NCI-H2107 treated with DMSO at 0.1 percent for 48 hours (cell line): ENCODE measurements around the gene CCM2L.

Experiments
- DNase-seq: peaks from one replicate; lab custom pipeline; 2025; ENCODE audit not compliant: unreplicated experiment; lab: John Stamatoyannopoulos, UW

Gene CCM2L

DNA sequence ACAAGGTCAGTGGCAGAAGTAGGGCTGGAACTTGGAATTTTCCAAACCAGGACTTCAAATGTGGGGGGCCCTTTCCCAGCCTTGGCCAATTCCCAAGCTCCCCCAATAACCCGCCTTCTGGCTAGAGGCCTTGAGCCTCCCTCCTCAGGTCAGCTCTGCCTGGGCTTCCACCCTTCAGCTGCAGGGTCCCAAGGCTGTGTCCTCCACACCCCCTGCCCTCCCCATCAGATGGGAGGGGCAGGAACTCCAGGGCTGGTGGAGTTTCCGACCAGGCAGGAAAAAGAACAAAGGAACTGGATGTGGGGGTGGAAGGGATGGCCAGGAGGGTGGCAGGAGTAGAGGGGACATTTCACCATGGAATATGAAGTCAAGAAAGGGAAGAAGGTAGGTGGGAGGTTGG is at the start of gene CCM2L:
Gene CCM2L (plus strand): TSS at position 338 of the 400 bp plus-strand sequence. CDS start 17 bp downstream, at position 355.
- DNase-seq: no peak

DNA sequence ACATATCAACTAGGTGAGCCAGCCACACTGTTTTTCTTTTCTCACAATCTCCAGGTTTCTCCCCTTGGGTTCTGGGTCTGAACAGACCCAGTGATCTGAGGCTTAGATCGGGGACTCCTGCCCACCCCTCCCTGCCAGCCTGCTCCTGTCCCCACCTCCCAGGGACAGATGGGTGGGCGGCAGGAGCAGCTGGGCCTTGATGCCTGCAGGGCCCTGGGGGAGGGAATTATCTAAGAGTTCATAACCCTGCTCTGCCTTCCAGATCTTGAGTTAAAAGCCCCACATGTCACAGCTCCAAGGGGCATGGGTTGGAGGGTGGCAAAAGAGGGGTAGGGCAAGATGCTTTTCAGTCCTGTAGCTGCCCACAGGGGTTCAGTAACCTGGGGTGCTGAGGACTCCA is 47.5 kb upstream of the CCM2L start:
- DNase-seq: no peak

DNA sequence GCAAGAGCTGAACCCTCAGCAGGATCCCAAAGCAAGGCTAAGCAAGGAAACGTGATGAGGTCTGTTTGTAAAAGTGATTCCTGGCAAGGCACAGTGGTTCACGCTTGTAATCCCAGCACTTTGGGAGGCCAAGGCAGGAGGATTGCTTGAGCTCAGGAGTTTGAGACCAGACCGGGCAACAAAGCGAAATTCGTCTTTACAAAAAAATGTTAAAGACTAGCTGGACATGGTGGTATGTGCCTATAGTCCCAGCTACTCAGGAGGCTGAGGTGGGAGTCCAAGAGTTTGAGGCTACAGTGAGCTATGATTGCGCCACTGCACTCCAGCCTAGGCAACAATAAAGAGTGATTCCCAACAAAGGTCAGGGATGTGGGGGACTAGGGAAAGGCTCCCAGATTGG is 46.3 kb upstream of the CCM2L start:
- DNase-seq: no peak

DNA sequence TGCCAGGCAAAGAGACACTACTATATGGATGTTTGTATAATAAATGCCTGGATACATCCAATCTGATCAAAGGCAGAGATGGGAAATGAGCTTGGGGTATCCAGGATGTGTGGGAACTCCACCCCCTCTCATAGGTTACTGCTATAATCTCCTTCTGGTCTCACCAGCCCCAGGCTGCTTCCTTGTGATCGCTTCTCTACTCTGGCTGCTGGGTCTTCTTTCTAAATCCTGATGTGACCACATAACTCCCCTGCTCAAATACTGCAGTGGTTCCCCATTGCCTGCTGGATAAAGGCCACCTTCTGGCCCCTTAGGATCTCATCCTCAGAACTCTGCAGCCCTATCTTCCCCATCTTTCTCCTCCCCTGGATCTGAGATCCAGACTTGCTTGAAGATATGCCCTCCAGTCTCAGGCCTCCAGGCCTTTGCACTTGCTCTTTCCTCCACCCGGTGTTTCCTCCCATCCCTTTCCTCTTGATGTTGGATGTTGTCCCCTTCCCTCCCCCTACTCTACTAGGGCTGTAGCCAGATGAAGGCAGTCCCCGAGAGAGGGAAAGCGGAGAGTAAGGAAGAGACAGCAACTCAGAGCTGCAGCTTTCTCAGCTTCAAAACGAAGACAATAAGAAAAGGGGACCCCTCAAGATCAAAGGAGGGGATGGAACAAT is 43.1 kb upstream of the CCM2L start:
- no peak for DNase-seq

DNA sequence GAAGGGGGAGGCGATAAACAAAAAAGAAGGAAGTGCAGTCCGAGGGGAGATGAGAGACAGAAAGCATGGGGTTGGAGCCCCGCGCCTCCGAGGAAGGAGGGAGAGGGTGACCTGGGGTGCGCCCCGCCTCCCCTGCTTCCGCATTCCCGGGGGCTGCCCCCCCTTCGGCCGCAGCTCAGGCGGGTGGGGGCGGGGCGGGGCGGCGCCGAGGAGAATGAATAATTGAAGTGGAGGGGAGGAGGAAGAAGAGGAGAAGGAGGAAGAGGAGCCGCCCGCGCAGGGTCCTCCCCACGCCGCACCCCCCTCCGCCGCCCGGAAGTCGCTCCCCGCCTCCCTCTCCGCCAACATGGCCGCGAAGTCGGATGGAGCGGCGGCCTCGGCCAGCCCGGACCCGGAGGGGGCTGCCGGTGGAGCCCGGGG is 42.4 kb upstream of the CCM2L start, which contains the start of gene XKR7:
Gene XKR7 (plus strand): TSS at position 322 of the 420 bp plus-strand sequence. CDS start 25 bp downstream, at position 347.
- DNase-seq: peak; percentile 8

DNA sequence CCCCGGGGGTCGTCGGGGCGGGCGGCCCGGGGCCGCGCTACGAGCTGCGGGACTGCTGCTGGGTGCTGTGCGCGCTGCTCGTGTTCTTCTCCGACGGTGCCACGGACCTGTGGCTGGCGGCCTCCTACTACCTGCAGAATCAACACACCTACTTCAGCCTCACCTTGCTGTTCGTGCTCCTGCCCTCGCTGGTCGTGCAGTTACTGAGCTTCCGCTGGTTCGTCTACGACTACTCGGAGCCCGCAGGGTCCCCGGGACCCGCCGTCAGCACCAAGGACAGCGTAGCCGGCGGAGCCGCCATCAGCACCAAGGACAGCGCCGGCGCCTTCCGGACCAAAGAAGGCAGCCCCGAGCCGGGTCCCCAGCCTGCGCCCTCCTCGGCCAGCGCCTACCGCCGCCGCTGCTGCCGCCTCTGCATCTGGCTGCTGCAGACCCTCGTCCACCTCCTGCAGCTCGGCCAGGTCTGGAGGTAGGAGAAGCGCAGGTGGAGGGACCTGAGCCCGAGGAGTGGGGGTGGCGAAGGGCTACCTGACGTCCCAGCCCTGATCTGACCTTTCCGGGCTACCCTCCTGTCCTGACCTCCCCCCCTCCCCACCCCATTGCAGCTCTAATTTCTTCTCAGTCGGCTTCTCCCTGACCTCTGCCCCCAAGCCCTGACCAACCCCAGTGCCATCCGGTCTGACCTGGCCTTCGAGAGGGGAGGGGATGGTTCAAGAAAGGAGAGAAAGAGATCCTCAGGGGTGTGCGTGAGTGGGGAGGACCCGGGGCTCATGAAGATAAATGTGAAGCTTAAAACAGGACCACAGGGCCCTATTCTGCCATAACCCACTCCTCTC is 41.7 kb upstream of the CCM2L start:
- no peak for DNase-seq

DNA sequence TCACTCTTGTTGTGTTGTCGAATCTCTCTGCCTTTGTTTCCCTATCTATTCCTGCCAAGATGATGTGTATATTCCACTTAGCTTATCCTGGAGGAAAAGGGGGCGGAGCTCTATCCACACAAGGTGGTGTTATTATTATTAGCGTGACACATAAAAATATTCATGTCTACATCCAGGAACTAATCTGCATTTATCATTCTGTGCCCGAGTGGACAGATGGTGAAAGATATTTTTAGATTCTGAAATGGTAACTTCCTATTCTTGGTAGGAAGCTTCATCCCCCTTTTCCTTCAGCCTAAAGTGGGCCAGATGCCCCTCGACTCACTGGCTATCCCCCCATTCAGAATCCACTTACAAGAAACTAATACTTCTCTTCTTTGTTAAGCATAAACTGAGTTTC is 40.2 kb upstream of the CCM2L start:
- DNase-seq: no peak

DNA sequence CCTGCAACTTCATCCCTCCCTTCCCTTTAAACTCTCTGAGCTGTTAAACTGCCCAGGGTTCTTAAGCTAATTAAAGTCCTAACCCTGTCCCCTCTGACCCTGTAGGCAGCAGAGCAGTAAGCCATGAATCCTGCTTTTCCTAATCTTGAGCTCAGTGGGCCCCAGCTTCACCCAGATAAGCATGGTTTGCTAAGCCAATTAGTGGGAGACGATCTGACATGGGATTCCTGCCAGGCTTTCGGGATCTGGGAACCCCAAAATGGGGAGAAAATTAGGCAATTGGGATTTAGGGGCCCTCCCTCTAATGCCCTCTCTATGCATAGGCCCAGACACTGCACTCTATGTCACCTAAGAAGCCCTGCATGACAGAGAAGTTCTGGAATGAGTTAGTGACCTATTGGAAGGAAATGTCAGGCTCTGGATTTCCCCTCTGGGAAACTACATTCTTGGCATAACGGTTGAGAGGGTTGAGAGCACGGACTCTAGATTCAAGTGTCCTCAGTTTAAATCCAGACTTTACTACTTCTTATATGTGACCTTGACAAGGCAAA is 37.7 kb upstream of the CCM2L start:
- no peak for DNase-seq

DNA sequence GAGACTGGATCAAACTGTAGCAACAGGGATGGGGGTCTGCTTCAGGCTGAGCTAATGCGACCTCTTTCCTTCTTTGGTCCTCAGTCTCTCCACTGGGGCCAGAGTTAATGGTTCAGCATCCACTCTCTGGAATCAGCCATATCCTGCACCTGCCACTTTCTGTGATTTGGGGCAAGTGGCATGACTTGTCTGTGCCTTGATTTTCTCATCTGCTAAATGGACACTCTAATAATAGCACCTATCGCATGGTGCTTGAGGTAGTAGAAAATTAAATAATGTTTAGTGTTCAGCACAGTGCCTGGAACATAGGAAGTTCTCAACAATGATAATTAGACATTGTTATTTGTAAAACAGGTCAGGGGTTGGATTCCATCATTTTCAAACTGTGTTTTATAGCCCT is 35.9 kb upstream of the CCM2L start:
- no peak for DNase-seq

DNA sequence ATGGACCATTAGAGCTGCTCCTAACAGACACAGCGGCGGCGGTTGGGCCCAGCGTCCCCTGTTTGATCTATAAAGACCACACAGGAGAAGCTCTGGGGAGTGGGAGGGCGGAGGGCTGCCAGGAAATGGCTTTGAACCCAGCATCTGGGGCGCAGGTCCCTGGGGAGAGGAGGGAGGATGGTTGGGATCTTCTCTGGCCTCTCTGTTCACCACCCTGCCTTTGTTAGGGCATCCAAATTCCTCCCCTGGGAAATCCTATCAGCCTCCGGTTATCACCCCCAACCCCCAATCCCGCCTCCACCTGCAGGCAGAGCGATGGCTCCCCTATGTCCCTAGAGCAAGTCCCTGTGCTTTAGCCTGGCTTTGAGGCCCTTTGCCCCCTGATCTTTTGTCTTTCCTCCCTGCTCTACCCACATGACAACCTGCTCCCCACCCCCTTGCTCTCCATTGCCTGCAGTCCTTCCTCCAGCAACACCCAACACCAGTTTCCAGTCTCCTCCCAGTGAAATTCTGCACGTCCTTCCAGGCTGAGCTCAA is 35.2 kb upstream of the CCM2L start:
- peak; percentile 41 for DNase-seq

DNA sequence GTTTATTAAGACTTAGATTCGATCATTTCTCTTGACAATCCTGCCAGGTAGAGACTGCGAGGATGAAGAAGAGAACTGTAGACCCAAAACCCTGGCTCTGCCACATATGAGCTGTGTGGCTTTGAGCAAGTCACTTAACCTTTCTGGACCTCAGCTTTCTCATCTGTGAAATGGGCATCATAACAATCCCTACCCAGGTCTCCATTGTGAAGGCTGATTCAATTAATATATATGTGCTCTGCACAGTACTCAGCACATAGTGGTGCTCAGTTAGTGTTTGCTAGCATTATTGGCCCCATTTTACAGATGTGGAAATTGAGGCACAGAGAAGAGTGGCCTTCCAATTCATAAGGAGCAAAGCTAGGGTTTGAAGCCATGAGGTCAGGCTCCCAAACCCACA is 34.4 kb upstream of the CCM2L start:
- DNase-seq: no peak

DNA sequence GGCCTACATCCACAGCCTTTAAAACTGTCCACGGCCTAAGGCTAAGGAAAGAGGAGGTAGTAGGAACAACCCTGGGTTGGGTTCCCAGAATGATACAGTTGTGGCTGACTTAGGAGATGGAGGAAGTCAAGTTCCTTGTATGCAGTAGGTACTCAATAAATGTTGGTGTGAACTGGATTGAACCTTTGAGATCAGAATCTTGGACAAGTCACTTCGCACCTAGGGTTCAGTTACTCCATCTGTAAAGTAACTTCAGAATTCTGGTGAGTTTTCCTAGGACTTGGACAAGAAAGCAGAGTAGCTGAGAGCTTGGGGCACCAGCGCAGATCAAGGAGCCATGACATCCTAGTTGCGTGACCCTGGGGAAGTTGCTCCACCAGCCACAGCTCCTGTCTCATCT is 33.2 kb upstream of the CCM2L start:
- DNase-seq: no peak

DNA sequence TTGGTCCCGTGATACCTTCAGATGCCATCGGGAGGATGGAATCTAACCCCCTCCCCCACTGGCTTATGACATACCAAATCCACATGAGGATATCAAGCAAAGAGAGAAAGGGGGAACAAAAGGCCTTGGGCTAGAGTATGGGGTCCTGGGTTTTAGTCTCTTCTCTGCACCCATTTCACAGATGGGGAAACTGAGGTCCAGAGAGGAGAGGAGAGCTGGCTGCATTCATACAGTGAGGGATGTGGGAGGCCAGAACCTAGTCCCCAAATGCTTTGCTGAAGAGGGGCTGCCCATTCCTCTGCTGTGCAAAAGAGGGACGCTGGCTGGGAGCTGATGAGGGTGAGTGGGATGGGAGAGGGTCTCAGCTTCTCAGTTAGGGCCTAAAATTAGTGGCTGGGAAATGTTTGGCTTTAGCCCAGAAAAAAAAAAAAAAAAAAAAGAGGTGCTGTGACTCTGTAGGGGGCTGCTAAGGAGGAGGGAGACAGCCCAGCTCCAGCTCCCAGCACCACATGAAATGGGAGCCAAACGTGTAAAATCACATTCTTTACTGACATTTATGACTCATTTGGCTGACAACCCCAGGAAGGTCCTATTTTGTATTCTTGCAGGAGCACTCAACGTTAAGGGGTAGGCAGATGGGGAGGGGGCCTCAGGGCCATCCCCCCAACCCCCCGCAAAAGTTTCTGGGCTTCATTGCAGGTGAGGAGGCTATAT is 30.4 kb upstream of the CCM2L start:
- DNase-seq: no peak

DNA sequence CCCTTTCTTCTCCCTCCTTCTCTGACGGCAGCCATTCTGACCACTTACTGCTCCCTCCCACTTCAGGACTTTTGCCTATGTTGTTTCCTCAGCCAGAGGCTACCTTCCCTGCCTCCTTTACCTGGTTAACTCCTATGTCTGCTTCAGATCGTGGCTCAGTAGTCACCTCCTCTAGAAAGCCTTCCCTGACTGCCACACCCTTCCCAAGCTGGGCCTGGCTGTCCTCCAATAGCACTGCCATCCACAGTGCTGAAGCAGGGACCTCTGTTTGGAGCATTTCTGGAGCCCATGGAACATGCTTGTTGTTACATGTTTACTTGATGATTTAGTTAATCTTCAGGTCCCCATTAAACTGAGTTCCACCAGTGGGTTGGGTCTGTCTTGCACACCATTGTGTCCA is 28.5 kb upstream of the CCM2L start:
- no peak for DNase-seq

DNA sequence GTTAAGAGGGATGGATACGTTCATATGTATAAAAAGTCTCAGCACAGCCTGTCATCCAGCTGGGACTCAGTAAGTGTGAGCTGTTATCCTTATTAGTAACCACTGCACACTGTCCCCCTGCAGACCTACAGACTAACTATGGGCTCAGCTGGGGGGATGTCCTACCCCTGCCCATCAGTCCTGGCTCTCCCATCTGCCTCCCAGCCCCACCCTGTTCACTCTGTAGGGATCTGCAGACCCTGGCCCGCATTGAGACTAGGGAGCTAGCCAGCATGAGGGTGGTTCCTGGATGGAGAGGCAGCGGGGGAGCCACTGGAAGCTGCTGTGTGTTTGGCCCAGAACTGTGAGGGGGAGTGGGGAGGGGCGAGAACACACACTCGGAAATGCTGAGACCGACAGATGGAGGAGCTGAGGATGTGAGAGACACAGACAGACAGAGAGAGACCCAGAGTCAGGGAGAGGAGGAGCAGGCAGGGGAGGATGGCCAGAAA is 25.2 kb upstream of the CCM2L start:
- DNase-seq: no peak

DNA sequence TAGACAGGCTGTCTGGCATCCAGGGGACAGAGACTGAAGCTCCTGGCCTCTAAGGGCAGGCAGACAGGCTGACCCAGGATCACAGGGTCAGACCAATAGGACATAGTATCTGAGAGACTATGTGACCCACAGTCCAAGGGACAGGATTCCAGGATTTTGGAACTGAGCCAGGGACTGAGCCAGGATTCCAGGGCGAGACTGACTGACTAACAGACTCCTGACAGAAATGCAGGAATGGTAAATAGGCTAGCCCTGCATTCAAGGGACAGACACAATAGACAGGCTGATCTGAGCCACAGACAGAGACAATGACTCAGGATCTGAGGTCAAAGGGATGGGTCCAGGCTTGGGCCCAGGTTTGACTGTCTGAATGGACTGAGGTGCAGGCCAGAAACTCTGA is 22.5 kb upstream of the CCM2L start:
- DNase-seq: no peak

DNA sequence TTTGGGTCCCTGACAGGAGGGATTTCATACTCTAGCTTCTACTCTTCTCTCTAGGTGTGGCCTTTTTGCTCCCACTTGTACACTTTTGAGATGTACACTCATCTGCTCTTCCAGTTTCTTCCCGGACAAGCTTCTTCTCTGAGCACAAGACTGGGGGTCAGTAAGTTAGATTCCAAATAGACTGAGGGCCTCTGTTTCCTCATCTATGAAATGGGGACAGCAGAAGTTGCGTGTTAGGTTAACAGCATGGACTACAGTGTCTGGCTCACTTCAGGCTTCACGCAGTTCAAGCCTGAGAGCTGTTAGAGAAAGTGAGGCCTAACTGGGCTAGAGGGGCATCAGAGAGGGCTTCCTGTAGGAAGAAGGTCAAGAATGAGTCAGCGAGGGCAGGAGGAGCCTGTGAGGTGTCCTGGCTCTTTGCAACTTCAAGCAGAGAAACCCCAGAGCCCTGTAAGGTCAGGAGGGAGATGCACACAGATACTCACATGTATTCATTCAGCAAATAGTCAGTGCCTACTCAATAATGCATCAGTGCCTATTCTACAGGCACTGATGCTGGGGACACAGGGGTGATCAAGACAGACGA is 21.7 kb upstream of the CCM2L start:
- no peak for DNase-seq

DNA sequence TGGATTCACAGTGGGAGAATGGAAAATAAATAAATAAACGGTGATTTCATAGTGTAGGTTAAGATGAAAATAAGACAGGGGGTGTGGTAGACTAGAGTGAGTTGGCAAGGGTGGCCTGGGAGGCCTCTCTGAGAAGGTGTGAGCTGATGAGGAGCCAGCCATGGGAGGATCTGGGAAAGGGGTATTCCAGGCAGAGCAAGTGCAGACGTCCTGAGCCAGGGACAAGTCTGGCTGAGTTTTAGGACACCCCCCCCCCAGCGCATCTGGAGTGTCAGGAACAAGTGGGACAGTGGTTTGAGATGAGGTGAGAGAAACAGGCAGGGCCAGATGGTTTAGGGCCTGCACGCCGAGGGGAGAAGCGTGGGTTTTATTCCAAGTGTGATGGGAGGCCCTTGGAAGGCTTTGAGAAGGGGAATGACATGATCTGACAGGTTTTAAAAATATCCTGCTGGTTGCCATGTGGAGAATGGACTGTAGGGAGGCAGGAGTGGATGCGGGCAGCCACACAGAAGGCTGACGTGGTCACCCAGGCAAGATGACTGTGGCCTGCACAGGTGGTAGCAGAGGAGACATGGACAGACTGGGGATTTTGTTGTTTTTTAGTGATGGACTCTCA is 21.1 kb upstream of the CCM2L start:
- DNase-seq: no peak

DNA sequence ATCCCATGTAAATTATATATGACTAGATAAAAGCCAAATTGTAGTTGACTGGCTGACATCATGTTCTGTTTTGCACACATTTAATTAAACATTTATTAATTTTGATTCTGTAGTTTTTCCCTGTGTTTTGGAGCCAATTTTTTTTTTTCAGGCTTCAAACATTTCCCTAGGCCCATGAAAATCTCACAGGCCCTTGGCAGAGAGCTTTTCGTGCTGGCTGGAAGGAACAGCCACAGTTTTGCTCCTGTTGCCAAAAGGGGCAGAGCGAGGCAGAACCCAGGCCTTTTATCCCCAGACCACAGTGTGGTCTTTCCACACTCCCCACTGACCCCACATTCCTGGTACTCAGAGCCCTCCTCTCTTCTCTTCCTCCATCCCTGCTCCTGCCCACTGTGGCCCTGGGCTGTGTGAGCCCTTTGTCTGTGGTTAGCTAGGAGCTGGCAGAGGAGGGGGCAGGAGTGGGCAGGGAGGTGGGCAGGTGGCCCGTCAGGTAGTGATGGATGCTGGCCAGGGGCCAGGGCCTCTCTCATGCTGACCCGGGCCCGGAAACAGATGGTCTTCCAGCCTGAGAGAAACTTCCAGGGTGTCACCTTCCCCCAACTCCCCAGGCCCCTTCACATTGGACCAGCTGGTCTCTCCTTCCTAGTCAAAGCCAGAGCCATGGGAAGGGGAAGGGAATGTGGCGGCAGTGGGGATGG is 19.4 kb upstream of the CCM2L start:
- DNase-seq: no peak

DNA sequence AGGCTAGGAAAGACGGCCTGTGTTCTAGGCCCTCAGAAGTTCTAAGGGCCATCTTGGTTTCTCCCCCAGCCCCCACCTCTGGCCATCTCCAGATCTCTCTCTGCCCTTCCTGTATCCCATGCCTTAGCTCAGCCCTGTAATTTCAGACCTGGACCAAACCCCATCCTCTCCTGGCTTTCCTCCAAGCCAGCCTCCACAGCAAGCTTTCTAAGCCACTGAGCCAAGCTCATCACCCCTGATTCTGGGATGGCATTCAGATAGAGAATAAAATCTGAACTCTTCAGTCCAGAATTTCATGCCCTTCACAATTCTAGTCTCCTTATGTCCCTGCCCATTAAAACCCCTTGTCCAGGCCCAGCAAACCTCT is 18.9 kb upstream of the CCM2L start:
- DNase-seq: no peak
